ENCODE results near the gene GALNT8.
"Not testable (repeated sequence)": the region's sequence is repeated elsewhere in the genome, so short reads cannot be mapped to it uniquely, and the experiment has no call there.

GALNT8 gene

DNA sequence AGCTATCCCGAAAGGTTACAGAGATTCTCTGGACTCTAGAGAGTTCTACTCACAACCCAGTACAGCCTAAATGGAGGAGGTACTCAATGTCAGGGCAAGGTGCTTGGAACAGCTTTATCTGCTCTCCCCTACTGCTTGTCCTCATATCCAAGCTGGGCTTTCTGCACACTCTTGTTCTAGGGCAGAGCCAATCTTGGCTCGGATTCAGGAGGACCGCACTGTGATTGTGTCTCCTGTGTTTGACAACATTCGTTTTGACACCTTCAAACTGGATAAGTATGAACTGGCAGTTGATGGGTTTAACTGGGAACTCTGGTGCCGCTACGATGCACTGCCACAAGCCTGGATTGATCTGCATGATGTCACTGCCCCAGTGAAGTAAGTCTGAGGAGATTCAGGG lies 25.0 kb downstream of the GALNT8 start:
- no peak for DNase-seq

GRCh38 chr12:4751654-4752053 lies 31.5 kb downstream of the GALNT8 start:
- not testable (repeated sequence) for DNase-seq

DNA sequence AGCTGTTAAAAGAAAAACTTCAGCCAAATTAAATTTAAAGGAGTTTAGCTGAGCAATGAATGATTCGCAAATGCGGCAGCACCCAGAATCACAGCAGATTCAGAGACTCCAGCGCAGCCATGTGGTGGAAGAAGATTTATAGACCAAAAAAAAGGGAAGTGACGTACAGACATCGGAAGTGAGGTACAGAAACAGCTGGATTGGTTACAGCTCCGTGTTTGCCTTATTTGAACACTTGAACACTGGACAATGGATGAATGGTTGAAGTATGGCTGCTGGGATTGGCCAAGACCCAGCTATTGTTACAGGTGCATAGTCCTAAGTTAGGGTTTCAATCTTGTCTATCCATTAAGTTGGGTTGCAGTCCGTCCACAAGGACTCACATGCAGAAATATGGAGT lies 42.6 kb downstream of the GALNT8 start:
- DNase-seq, result no peak

- peak; percentile 64 to 88 for DNase-seq
Observed at GRCh38 chr12:4763549-4763948, 43.3 kb downstream of the GALNT8 start.

- no peak for DNase-seq
Observed at GRCh38 chr12:4766445-4766844, 46.2 kb downstream of the GALNT8 start.

GRCh38 chr12:4767186-4767585 lies 47.0 kb downstream of the GALNT8 start:
- no peak for DNase-seq

DNA sequence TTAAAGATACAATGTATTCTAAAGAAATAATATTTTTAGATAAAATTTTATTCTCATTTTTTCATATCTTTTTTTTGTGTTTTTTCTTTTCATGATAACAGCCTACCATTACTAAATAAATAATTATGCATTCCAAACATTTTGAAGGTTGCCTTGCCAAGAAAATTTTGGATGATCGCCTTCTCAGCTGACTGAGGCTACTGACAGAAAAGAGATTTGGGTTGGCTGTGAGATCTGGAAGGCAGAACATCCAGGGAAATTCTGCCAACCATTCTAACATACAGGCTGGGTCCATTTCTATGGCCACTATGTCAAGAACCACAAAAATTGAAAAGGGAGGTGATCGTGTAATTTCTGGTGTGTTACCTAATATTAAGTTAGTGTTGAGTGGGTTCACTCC lies 48.1 kb downstream of the GALNT8 start:
- no peak for DNase-seq

GRCh38 chr12:4769073-4769472 lies 48.9 kb downstream of the GALNT8 start:
- no peak for DNase-seq

DNA sequence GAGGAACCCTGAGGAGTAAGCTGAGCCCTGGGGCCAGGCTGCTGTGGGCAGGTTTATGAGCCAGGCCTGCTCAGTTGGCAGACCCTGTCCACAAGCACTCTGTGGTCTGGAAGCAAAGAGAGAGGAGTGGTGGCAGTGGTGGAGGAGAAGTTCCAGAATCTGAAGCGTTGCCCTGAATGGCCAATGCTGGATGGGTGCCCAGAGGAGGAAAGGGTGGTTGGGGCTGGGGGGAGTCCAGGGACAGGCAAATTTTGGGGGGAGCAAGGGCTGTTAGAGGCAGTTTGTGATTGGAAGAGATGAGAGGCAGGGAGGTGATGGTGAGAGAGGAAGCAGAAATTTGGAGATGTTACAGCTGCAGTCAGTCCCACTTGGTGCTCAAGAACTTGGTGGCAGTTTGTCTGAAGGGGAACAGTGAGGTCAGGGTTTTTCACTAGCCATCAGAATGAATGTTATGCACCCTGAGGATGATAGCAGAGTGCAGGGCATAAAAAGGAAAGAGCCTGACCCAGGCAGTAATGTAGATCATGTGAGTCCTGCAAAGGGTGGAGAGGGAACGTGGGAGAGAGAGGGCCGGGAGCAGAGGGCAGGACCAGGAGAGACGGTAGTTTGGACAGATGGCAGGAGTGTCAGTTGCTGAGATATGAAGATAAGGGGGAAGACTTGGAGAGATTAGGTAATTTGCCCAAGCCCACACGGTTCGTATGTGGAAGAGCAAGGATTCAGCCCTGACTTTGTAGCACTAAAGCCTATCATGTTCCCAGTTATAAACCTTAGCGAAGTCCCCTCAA lies 51.2 kb downstream of the GALNT8 start:
- no peak for DNase-seq

DNA sequence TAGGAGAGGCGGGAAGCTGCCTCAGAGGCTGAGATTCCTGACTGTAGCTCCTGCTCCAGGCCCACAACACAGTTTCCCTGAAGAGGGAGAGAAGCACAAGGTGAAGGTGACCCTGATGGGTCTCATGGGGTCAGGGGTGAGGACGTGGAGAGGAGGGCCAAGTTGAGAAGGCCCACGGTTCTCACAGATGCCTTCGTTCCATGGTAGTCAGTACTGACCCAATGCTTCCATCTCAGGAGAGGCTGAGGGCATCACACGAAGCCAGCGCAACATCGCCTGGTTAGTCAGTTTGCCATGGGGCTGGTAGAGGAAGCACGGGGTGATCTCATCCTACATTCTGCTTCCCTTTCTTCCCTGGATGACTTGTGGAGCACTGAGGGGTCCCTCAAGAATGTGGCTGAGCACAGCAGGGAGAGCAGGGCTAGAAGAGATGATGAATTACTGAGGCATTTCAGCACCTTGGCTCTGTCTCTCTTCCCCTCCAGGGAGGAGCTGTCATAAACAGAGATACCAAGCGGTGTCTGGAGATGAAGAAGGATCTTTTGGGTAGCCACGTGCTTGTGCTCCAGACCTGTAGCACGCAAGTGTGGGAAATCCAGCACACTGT lies 51.9 kb downstream of the GALNT8 start:
- no peak for DNase-seq

- DNase-seq, result no peak
Observed at GRCh38 chr12:4775936-4776335, 55.7 kb downstream of the GALNT8 start.

DNA sequence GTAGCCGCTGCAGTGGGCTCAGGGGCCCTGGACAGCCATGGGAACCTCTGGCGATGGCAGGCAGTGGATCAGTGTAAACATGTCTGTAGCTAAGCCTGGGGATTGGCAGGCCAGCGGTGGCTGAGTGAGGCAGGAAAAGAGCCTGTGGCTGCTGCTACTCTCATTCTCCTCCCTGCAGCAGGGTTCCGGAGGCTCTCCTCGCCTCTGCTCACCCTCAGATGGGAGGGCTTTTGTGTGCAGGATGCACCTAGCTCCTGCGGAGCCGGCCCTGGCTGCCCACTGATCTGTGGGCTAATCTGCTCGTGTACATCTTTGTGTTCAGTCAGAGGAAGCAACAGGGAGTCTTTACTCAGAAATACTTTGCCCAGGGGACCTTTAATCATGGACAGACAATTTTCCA lies 59.5 kb downstream of the GALNT8 start:
- DNase-seq, result no peak

GRCh38 chr12:4780641-4781611 lies 60.7 kb downstream of the GALNT8 start:
- no peak for DNase-seq

- no peak for DNase-seq
Observed at GRCh38 chr12:4784404-4785054, 64.3 kb downstream of the GALNT8 start.

DNA sequence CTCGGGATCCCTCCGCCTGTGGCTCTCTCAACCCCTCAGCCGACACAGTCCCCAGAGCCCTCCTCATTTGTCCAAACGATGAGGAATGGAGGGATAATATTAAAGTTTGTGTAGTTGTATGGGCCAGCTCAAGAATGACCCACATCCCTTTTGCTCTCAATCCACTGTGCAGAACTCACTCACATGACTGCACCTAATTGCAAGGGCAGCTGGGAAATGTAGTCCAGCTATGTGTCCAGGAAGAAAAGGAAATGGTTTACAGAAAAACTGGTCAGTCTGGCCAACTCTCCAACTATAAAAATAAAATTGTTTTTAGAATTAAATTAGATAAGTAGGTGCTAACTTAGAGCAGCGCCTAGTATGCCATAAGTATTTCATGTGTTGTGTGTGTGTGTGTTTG lies 66.6 kb downstream of the GALNT8 start:
- DNase-seq, result no peak

- DNase-seq, result no peak
Observed at GRCh38 chr12:4787965-4788364, 67.8 kb downstream of the GALNT8 start.

GRCh38 chr12:4789776-4790175 lies 69.6 kb downstream of the GALNT8 start:
- no peak for DNase-seq

DNA sequence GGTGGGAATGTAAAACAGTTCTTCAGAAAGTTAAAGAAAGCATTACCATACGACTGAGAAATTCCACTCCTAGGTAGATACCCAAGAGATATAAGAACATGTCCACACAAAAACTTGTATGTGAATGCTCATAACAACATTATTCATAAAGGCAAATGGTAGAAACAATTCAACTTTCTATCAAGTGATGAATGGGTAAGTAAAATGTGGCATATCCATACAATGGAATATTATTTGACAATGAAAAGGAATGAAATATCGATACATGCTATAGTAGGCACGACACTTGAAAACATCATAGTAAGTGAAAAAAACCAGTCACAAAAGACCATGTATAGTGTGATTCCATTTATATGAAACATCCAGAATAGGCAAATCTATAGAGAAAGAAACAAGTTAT lies 71.3 kb downstream of the GALNT8 start:
- DNase-seq, result no peak

GRCh38 chr12:4794491-4794890 lies 74.3 kb downstream of the GALNT8 start:
- DNase-seq, result no peak

DNA sequence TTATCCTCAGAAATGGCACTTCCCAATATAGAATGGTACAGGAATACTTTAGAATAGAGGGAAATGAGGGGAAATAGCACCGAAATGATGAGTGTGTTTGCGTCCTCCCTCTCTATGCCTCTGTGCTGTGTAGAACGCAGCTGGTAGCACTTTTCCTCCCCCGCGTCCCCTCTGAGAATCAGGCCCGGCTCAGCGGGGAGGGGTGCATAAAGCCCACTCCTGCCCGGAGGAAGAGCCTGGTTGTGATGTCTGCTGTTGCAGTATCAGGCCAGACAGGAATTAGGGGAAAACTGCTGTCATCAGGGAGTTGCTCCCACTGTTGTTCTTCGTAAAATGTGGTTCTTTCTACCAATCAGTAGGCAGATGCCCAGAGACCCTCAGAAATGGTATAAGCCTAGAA lies 76.0 kb downstream of the GALNT8 start:
- no peak for DNase-seq

DNA sequence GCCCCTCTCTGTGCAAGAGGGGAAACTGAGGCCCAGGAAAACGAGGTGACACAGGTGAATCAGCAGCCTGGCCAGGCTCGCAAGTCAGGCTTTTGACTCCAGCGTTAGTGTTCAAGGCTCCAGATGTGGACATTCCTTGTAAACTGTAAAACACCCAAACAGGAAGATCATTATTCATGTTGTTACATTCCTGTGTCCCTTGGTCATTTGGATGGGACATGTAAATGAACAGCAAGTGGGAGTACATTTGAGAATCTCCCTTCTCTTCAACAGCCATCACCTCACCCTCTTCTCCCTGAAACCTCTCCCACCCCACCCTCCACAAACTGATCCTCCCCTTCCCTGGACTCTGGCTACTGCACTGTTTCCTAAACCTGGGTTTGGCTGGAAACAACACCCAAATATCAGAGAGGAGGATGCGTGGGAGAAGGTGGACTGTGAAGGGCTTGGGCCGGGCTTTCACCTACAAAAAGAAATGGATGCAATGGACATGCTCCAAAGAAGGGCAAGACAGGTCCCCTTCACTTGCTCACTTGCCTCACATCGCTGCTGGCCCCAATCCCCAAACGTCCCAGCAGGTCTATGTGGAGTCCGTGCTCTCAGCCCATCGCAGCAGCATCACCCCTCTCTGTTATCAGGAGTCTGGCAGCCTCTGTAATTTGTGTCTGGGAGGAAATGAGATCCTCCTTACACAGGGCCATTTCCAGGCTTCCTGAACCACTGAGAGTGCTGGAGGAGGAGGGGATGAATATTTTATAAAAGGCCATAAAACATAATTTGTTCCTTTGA lies 76.7 kb downstream of the GALNT8 start:
- no peak for DNase-seq

- no peak for DNase-seq
Observed at GRCh38 chr12:4800555-4800954, 80.4 kb downstream of the GALNT8 start.

All from NCI-H526 (cell line).